OCI-LY3 (cell line): ENCODE data around the gene KLHL12.

Experiments used
- H2AFZ ChIP-seq: fragments of 200-600, 300-600 bp; shearing (Covaris generic); 2 replicates; pipeline ENCODE4 v1.6.0; 2014; ENCODE audit warnings: antibody characterized with exemption, low read depth, low read length
- H3K27ac ChIP-seq: fragments of 200-600, 300-600 bp; sonication (generic); 2 replicates; pipeline ENCODE4 v1.5.1; 2014; ENCODE audit warnings: mild to moderate bottlenecking, low read length, moderate library complexity, mixed read lengths
- H3K27me3 ChIP-seq: fragments of 200-600, 300-600 bp; sonication (generic); 2 replicates; pipeline ENCODE4 v1.6.1; 2014; ENCODE audit warnings: low read depth, low read length, mixed read lengths
- H3K36me3 ChIP-seq: fragments of 200-600, 300-600 bp; sonication (generic); replicated peaks from 2 replicates; pipeline ENCODE3; 2014; ENCODE audit warnings: low read depth, low read length, mixed read lengths
- H3K4me1 ChIP-seq: fragments of 300-600, 200-600 bp; sonication (generic); 2 replicates; pipeline ENCODE4 v1.6.1; 2014; ENCODE audit warnings: low read length, mixed read lengths
- H3K4me2 ChIP-seq: fragments of 200-600, 300-600 bp; sonication (generic); 2 replicates; pipeline ENCODE4 v1.6.1; 2014; ENCODE audit warnings: low read length, mixed read lengths
- H3K4me3 ChIP-seq: fragments of 300-600, 200-600 bp; sonication (generic); 2 replicates; pipeline ENCODE4 v1.5.1; 2014; ENCODE audit warnings: antibody characterized with exemption, mild to moderate bottlenecking, low read length, moderate library complexity
- H3K79me2 ChIP-seq: fragments of 300-600, 200-600 bp; shearing (Covaris generic); 2 replicates; pipeline ENCODE4 v1.6.1; 2014; ENCODE audit warnings: mild to moderate bottlenecking, low read length, mixed read lengths
- H3K9ac ChIP-seq: fragments of 300-600, 200-600 bp; shearing (Covaris generic); 2 replicates; pipeline ENCODE4 v1.6.0; 2014; ENCODE audit warnings: mild to moderate bottlenecking, low read length, moderate library complexity
- H3K9me3 ChIP-seq: fragments of 200-600, 300-600 bp; shearing (Covaris generic); 2 replicates; pipeline ENCODE4 v1.6.1; 2014; ENCODE audit warnings: low read length, mixed read lengths; ENCODE audit not compliant: insufficient read depth
- H4K20me1 ChIP-seq: fragments of 200-600, 300-600 bp; sonication (generic); 2 replicates; pipeline ENCODE4 v1.6.1; 2016; ENCODE audit warnings: low read length, mixed read lengths; ENCODE audit not compliant: insufficient read depth
- EZH2phosphoT487 ChIP-seq: fragments of 200-600 bp; shearing (Covaris generic); IDR thresholded peaks from 2 replicates; pipeline ENCODE4 v1.6.1; 2018; ENCODE audit warnings: antibody characterized with exemption, mixed run types, low read depth
- TF ChIP-seq, protein P1 (sequence below): fragments of 200-600, 300-600 bp; sonication (generic); IDR thresholded peaks from 2 replicates; pipeline ENCODE4 v1.5.1; 2014; ENCODE audit warnings: antibody characterized with exemption, low read length, low read depth

Gene KLHL12

DNA sequence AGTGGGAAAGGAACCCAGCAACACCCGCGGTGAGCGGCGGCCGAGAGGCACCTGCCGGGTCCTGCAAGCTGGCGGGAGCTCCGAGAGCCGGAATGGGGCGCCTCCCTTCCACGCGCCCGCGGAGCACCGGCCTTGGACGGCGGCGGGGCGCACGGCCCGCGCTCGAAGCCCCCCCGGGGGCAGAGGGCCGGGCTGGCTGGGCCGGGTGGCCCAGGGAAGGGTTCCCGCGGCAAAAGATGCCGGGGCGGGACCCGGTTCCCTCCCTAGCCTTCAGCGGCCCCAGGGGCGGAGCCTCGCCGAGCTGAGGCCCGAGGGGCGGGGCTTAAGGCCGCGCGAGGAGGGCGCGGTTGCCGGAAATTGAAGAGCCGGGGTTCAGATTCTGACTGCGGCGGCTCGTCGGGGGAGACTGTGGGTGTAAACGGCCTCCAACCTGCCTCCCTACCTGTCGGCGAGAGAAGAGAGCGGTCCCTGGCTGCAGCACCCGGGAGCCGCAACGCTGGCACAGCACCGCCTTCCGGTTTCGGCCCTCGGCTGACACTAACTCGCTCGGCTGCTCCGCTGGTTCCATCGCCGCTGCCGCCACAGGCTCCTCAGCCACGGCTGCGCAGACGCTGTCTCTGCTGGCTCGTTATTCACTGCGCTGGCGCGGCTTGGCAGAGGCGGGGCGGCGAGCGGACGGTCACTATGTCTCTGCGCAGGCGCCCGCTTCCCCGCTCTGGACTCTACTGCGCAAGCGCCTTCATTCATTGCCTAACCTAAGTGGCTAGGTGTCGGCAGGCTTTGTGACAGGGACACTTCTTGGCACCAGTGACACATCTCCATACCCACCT lies 38.3 kb downstream of the KLHL12 start, which contains the start of gene RABIF:
TSS of gene RABIF (minus strand) at position 619 of the 830 bp plus-strand sequence. CDS start at position 568, 51 bp downstream.
- H3K4me3 ChIP-seq, result peak within 1 kb of the TSS; percentile 81
- H3K27me3 ChIP-seq, result no peaks in the 10 kb centered on the region
- H3K4me2 ChIP-seq, result peak within 1 kb of the TSS; percentile 71
- peaks cover 17% of the 10 kb centered on the region for H3K36me3 ChIP-seq
- peak within 1 kb of the TSS; percentile 82 for H3K27ac ChIP-seq
- H3K9me3 ChIP-seq, result no peaks in the 10 kb centered on the region
- no peaks in the 10 kb centered on the region for H4K20me1 ChIP-seq
- H3K79me2 ChIP-seq, result peaks cover 3% of the 10 kb centered on the region; the same call in 1 of the 2 replicates
- H2AFZ ChIP-seq, result peak within 1 kb of the TSS; percentile 78
- H3K9ac ChIP-seq, result peak within 1 kb of the TSS; percentile 76
- TF ChIP-seq, protein P1, sequence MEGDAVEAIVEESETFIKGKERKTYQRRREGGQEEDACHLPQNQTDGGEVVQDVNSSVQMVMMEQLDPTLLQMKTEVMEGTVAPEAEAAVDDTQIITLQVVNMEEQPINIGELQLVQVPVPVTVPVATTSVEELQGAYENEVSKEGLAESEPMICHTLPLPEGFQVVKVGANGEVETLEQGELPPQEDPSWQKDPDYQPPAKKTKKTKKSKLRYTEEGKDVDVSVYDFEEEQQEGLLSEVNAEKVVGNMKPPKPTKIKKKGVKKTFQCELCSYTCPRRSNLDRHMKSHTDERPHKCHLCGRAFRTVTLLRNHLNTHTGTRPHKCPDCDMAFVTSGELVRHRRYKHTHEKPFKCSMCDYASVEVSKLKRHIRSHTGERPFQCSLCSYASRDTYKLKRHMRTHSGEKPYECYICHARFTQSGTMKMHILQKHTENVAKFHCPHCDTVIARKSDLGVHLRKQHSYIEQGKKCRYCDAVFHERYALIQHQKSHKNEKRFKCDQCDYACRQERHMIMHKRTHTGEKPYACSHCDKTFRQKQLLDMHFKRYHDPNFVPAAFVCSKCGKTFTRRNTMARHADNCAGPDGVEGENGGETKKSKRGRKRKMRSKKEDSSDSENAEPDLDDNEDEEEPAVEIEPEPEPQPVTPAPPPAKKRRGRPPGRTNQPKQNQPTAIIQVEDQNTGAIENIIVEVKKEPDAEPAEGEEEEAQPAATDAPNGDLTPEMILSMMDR, result no peak; the same call in 1 of the 2 replicates
- no peak for TF ChIP-seq EZH2phosphoT487
- H3K4me1 ChIP-seq, result peaks cover 11% of the 10 kb centered on the region

DNA sequence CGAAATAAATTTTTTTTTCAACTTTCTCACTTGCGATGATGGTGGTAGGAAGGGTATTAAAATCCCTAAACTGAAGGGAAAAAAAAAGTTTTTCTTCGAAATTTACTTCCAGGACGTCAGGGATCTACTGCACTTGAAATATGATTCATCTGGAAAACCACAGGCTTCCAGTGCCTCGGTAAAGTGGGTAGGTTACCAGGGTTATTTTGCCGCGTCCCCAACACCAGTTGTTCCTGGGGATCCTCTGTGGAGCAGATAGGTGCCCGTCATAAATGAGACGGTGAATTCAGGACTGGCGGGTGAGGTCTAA lies 38.9 kb downstream of the KLHL12 start:
- peak overlapping the region; percentile 82 for H3K27ac ChIP-seq
- peaks cover 11% of the 10 kb centered on the region for H3K36me3 ChIP-seq
- H3K9me3 ChIP-seq, result no peaks in the 10 kb centered on the region
- peak overlapping the region; percentile 71 for H3K4me2 ChIP-seq
- H3K79me2 ChIP-seq, result peaks cover 3% of the 10 kb centered on the region; the same call in 1 of the 2 replicates
- H3K4me3 ChIP-seq, result peak overlapping the region; percentile 81
- no peaks in the 10 kb centered on the region for H3K27me3 ChIP-seq
- TF ChIP-seq EZH2phosphoT487, result no peak
- TF ChIP-seq, protein P1, result no peak
- H2AFZ ChIP-seq, result peak overlapping the region; percentile 78
- H4K20me1 ChIP-seq, result no peaks in the 10 kb centered on the region
- peaks cover 11% of the 10 kb centered on the region for H3K4me1 ChIP-seq
- peak overlapping the region; percentile 76 for H3K9ac ChIP-seq

DNA sequence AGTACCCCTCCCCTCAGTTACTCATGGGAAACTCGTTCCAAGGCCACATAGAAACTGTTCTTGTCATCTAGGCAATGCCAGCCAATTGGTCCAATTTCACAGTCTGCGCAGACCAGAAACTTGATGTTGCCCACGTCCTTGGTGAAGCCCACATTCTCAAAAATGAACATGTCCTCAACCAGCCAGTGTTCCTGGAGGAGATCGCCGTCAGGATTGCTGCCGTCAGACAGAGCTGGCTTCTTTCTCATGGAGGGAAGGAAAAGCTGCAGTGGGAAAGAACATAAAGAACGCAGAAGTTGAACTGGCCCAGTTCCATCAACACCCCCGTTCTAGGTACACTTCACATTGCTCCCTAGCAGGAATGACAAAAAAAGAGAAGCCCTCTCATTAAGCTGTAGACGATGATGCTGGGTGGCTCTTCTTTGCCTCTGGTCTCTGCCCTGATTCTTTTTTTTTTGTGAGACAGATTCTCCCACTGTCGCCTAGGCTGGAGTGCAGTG lies 46.0 kb downstream of the KLHL12 start:
- Histone ChIP-seq H3K4me2 (no peak overlapping the region), H3K9me3 (no peaks in the 10 kb centered on the region), H3K79me2 (no peaks in the 10 kb centered on the region), H3K27me3 (no peaks in the 10 kb centered on the region), H3K36me3 (peaks cover 11% of the 10 kb centered on the region), H2AFZ (no peak overlapping the region), H3K27ac (no peak overlapping the region), H3K4me1 (no peaks in the 10 kb centered on the region), H3K9ac (no peak overlapping the region), H3K4me3 (no peak overlapping the region), H4K20me1 (no peaks in the 10 kb centered on the region)
- no peak for TF ChIP-seq EZH2phosphoT487
- TF ChIP-seq, protein P1, result no peak

DNA sequence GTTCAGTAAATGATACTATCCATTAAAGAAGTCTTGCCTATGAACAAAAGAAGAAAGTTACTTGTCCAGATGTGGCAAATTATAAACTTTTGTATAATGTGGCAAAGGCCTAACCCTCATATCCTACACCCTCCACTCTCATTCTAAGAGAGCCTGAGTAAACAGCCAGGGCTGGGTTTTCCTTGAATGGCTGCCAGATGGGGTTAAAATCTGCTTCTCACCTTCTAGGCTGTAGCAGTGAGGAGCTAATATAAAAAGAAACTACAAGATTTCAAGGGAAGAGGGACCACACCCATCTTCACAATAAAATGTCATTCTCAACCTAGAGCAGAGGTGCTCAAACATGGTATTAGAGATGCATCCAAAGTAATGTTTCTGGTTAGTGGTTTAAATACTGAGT lies 47.0 kb downstream of the KLHL12 start:
- H3K27ac ChIP-seq, result no peak overlapping the region
- no peaks in the 10 kb centered on the region for H3K27me3 ChIP-seq
- no peaks in the 10 kb centered on the region for H3K4me1 ChIP-seq
- no peak overlapping the region for H3K4me3 ChIP-seq
- no peak overlapping the region for H3K9ac ChIP-seq
- H3K9me3 ChIP-seq, result no peaks in the 10 kb centered on the region
- no peak overlapping the region for H2AFZ ChIP-seq
- H3K36me3 ChIP-seq, result peaks cover 11% of the 10 kb centered on the region
- H4K20me1 ChIP-seq, result no peaks in the 10 kb centered on the region
- no peak for TF ChIP-seq EZH2phosphoT487
- TF ChIP-seq, protein P1, result no peak
- H3K79me2 ChIP-seq, result no peaks in the 10 kb centered on the region
- H3K4me2 ChIP-seq, result no peak overlapping the region
